OCI-LY7 (cell line): ENCODE data around the gene ACTR2. TPM values are rescaled to one million over a fixed set of nuclear protein-coding genes. Genes with fewer than 3 reads are reported as not detected.
A peak's percentile ranks its signal among the peaks of the same experiment; 100 is the strongest.

Experiments
- BruUV-seq: library from RNA; stranded (reverse); fragments of 400-500 nt; replicated peaks from 2 replicates; lab custom pipeline; 2021; lab: Mats Ljungman, UMichigan
- CTCF ChIA-PET: fragments of 300-600 bp; sonication (Branson Sonifier 250); formaldehyde crosslinking; loops from one replicate; lab custom pipeline; 2022; ENCODE audit warnings: antibody characterized with exemption; ENCODE audit not compliant: unreplicated experiment; lab: Charles Lee
- POLR2A ChIA-PET: fragments of 300-600 bp; sonication (Branson Sonifier 250); formaldehyde crosslinking; loops from one replicate; lab custom pipeline; 2022; ENCODE audit warnings: antibody characterized with exemption; lab: Charles Lee
- DNase-seq: peaks from one replicate; pipeline ENCODE4 v3.0.0-alpha.2; 2015; ENCODE audit warnings: low spot score
- H2AFZ ChIP-seq: fragments of 200-600 bp; sonication (generic), shearing (Covaris generic); 2 replicates; pipeline ENCODE4 v1.6.1; 2014; ENCODE audit warnings: mild to moderate bottlenecking, antibody characterized with exemption, low read length, moderate library complexity
- H3K27ac ChIP-seq: fragments of 200-600 bp; sonication (generic); 2 replicates; pipeline ENCODE4 v1.5.1; 2014; ENCODE audit warnings: mixed run types, low read depth, mild to moderate bottlenecking, moderate library complexity, low read length, inconsistent platforms; ENCODE audit not compliant: poor library complexity, severe bottlenecking
- H3K36me3 ChIP-seq: fragments of 200-600 bp; sonication (generic); 2 replicates; pipeline ENCODE4 v1.6.1; 2014; ENCODE audit warnings: mild to moderate bottlenecking, antibody characterized with exemption, low read length, moderate library complexity, mixed read lengths; ENCODE audit not compliant: insufficient read depth
- H3K4me1 ChIP-seq: fragments of 200-600 bp; sonication (generic); 2 replicates; pipeline ENCODE4 v1.5.1; 2014; ENCODE audit warnings: mild to moderate bottlenecking, low read length; ENCODE audit not compliant: insufficient read depth, poor library complexity, severe bottlenecking
- H3K4me2 ChIP-seq: fragments of 200-600 bp; sonication (generic); 2 replicates; pipeline ENCODE4 v1.6.1; 2014; ENCODE audit warnings: mild to moderate bottlenecking, low read length
- H3K4me3 ChIP-seq: fragments of 200-600 bp; sonication (generic); 2 replicates; pipeline ENCODE4 v1.5.1; 2014; ENCODE audit warnings: mild to moderate bottlenecking, low read depth, low read length; ENCODE audit not compliant: poor library complexity, severe bottlenecking
- H3K79me2 ChIP-seq: fragments of 200-600 bp; sonication (generic); 2 replicates; pipeline ENCODE4 v1.6.1; 2016; ENCODE audit warnings: low read depth, mild to moderate bottlenecking, low read length, moderate library complexity, mixed read lengths; ENCODE audit not compliant: insufficient read depth
- H3K9me2 ChIP-seq: fragments of 200-600 bp; sonication (generic); 2 replicates; pipeline ENCODE4 v1.6.1; 2016; ENCODE audit warnings: mild to moderate bottlenecking, low read length, mixed read lengths; ENCODE audit not compliant: insufficient read depth
- H3K9me3 ChIP-seq: fragments of 200-600 bp; sonication (generic); 2 replicates; pipeline ENCODE4 v1.6.1; 2014; ENCODE audit warnings: mild to moderate bottlenecking, mixed run types, low read length, mixed read lengths
- H4K20me1 ChIP-seq: fragments of 200-600 bp; sonication (generic); 2 replicates; pipeline ENCODE4 v1.6.1; 2014; ENCODE audit warnings: mild to moderate bottlenecking, antibody characterized with exemption, low read length, moderate library complexity, mixed read lengths; ENCODE audit not compliant: insufficient read depth
- CTCF ChIP-seq: fragments of 200-600 bp; sonication (generic); conservative IDR thresholded peaks from 2 replicates; pipeline ENCODE4 v1.5.1; 2014; ENCODE audit warnings: mild to moderate bottlenecking, antibody characterized with exemption, low read length, moderate library complexity, mixed read lengths
- EZH2phosphoT487 ChIP-seq: fragments of 200-600 bp; sonication (generic); IDR thresholded peaks from 2 replicates; pipeline ENCODE4 v1.6.1; 2018; ENCODE audit warnings: low read depth, borderline replicate concordance, mild to moderate bottlenecking, mixed run types, antibody characterized with exemption, low read length, moderate library complexity, mixed read lengths
- intact Hi-C: fragments of 100-400 bp; cut with micrococcal nuclease; formaldehyde crosslinking; loops from one replicate; pipeline ENCODE4 v1.10.0; 2022; ENCODE audit not compliant: unreplicated experiment
- total RNA-seq, 2 experiments: library from RNA; depleted of rRNA in 1 of 2; stranded (reverse); fragments of >200 nt in 1 of 2; shearing (Covaris generic) in 1 of 2; gene quantifications; 2 replicates each; pipeline ENCODE4 v1.2.3, GENCODE V29; 2014 to 2022

Gene ACTR2
- total RNA-seq, 2 experiments from 2014 or later = 69.0 to 412 TPM

GRCh38 chr2:65264821-65265670 lies 37.4 kb downstream of the ACTR2 start:
- Histone ChIP-seq H3K9me2 (no peaks in the 10 kb centered on the region), H3K4me2 (no peak overlapping the region), H3K4me3 (no peak overlapping the region), H4K20me1 (no peaks in the 10 kb centered on the region; the same call in 1 of the 2 replicates), H3K79me2 (peaks cover 20% of the 10 kb centered on the region; the same call in 1 of the 2 replicates), H3K9me3 (no peaks in the 10 kb centered on the region), H2AFZ (no peak overlapping the region), H3K27ac (no peak overlapping the region), H3K4me1 (peaks cover 9% of the 10 kb centered on the region), H3K36me3 (peaks cover 95% of the 10 kb centered on the region)
- BruUV-seq = no TSS peak
- ChIA-PET CTCF (interaction anchor here (0.6 to 1.1 kb wide), 3 partner anchors 11 to 181 kb away, joined by 3 to 4 read pairs (median 3); no protein-coding TSS in a partner anchor), POLR2A (interaction anchor here (0.7 kb wide), 1 partner anchor 13 kb away, joined by 3 read pairs; no protein-coding TSS in a partner anchor)
- intact Hi-C loops = loop anchor here (1.0 to 2.0 kb wide), 4 partner anchors 166 to 308 kb away; no protein-coding TSS in a partner anchor
- DNase-seq = peak; percentile 76
- peak; percentile 98 for TF ChIP-seq CTCF
- TF ChIP-seq EZH2phosphoT487 = no peak

GRCh38 chr2:65265671-65266045 lies 38.0 kb downstream of the ACTR2 start:
- H2AFZ ChIP-seq = no peak overlapping the region
- intact Hi-C loops = loop anchor here (1.0 to 2.0 kb wide), 4 partner anchors 166 to 307 kb away; no protein-coding TSS in a partner anchor
- peaks cover 14% of the 10 kb centered on the region; the same call in 1 of the 2 replicates for H3K79me2 ChIP-seq
- H3K4me2 ChIP-seq = no peak overlapping the region
- H4K20me1 ChIP-seq = no peaks in the 10 kb centered on the region; the same call in 1 of the 2 replicates
- peaks cover 94% of the 10 kb centered on the region for H3K36me3 ChIP-seq
- BruUV-seq = no TSS peak
- ChIA-PET POLR2A (no interaction called here), CTCF (interaction anchor here (0.6 to 1.1 kb wide), 3 partner anchors 11 to 181 kb away, joined by 3 to 4 read pairs (median 3); no protein-coding TSS in a partner anchor)
- no peak overlapping the region for H3K4me3 ChIP-seq
- H3K9me2 ChIP-seq = no peaks in the 10 kb centered on the region
- peaks cover 9% of the 10 kb centered on the region for H3K4me1 ChIP-seq
- DNase-seq = no peak
- TF ChIP-seq EZH2phosphoT487 (no peak), CTCF (no peak)
- H3K27ac ChIP-seq = no peak overlapping the region
- no peaks in the 10 kb centered on the region for H3K9me3 ChIP-seq

GRCh38 chr2:65267008-65267407 lies 39.4 kb downstream of the ACTR2 start:
- POLR2A ChIA-PET = interaction anchor here (1.3 kb wide), 1 partner anchor 105 kb away, joined by 4 read pairs; no protein-coding TSS in a partner anchor

More at GRCh38 chr2:65267008-65267407, 39.4 kb downstream of the ACTR2 start:
- no peak for DNase-seq
- CTCF ChIA-PET = no interaction called here
- Histone ChIP-seq H2AFZ (no peak overlapping the region), H3K27ac (no peak overlapping the region), H3K79me2 (peaks cover 11% of the 10 kb centered on the region; the same call in 1 of the 2 replicates), H3K4me3 (no peak overlapping the region), H3K4me1 (peaks cover 9% of the 10 kb centered on the region), H3K9me3 (no peaks in the 10 kb centered on the region), H3K4me2 (no peak overlapping the region), H4K20me1 (no peaks in the 10 kb centered on the region), H3K36me3 (peaks cover 93% of the 10 kb centered on the region), H3K9me2 (no peaks in the 10 kb centered on the region)
- intact Hi-C loops = no loop called here
- no peak for TF ChIP-seq EZH2phosphoT487
- TF ChIP-seq CTCF = no peak
- no TSS peak for BruUV-seq
